Keratinocyte (primary cell): Measurements from ENCODE around the gene RXRA. TPM values are rescaled to one million over a fixed set of nuclear protein-coding genes. Genes with fewer than 3 reads are reported as not detected.

Experiments
- DNase-seq: peaks from one replicate; pipeline ENCODE4 v3.0.0-alpha.2; 2011; ENCODE audit warnings: low read depth, missing footprints, low spot score
- FAIRE-seq: peaks from 2 replicates; lab custom pipeline; 2011; peaks lifted over from hg19 to GRCh38; lab: Jason Lieb, UNC
- H2AFZ ChIP-seq: 2 replicates; pipeline ENCODE4 v1.6.0; 2012; ENCODE audit warnings: low read length, control low read depth, inconsistent platforms; ENCODE audit not compliant: control insufficient read depth
- H3K27ac ChIP-seq: 2 replicates; pipeline ENCODE4 v1.5.1; 2011; ENCODE audit warnings: low read length; ENCODE audit not compliant: control insufficient read depth, insufficient read depth
- H3K27me3 ChIP-seq: 3 replicates; pipeline ENCODE4 v1.6.0; 2011; ENCODE audit warnings: low read length; ENCODE audit not compliant: control insufficient read depth, insufficient read depth; ENCODE audit errors: extremely low read depth
- H3K36me3 ChIP-seq, 2 experiments: 2 replicates in 1 of 2; 3 replicates in 1 of 2; pipeline ENCODE4 v1.5.1; 2011; ENCODE audit warnings: low read length in 2 of 2, mild to moderate bottlenecking in 1 of 2; ENCODE audit not compliant: control insufficient read depth in 2 of 2, insufficient read depth in 2 of 2; ENCODE audit errors: extremely low read depth in 1 of 2
- H3K4me1 ChIP-seq: 3 replicates; pipeline ENCODE4 v1.5.1; 2011; ENCODE audit warnings: low read length; ENCODE audit not compliant: control insufficient read depth, insufficient read depth; ENCODE audit errors: extremely low read depth
- H3K4me2 ChIP-seq: 3 replicates; pipeline ENCODE4 v1.6.0; 2011; ENCODE audit warnings: low read depth, low read length; ENCODE audit not compliant: control insufficient read depth, insufficient read depth; ENCODE audit errors: extremely low read depth
- H3K4me3 ChIP-seq, 3 experiments: fragments of 200-600 bp in 1 of 3; sonication (generic) in 1 of 3; 2 replicates in 2 of 3; 3 replicates in 1 of 3; pipeline ENCODE4 v1.5.1; 2011 to 2016; ENCODE audit warnings: low read length in 3 of 3, mild to moderate bottlenecking in 3 of 3, control low read depth in 2 of 3, inconsistent platforms in 1 of 3, low read depth in 1 of 3, mixed read lengths in 1 of 3, mixed run types in 1 of 3, moderate library complexity in 1 of 3; ENCODE audit not compliant: control insufficient read depth in 2 of 3, insufficient read depth in 2 of 3; ENCODE audit errors: extremely low read depth in 1 of 3
- H3K79me2 ChIP-seq: 2 replicates; pipeline ENCODE4 v1.6.0; 2012; ENCODE audit warnings: low read length; ENCODE audit not compliant: control insufficient read depth, insufficient read depth
- H3K9ac ChIP-seq: 3 replicates; pipeline ENCODE4 v1.6.0; 2011; ENCODE audit warnings: low read length; ENCODE audit not compliant: control insufficient read depth, insufficient read depth; ENCODE audit errors: extremely low read depth
- H3K9me1 ChIP-seq: 3 replicates; pipeline ENCODE4 v1.6.0; 2011; ENCODE audit warnings: low read length; ENCODE audit not compliant: control insufficient read depth, insufficient read depth; ENCODE audit errors: extremely low read depth
- H3K9me3 ChIP-seq: 2 replicates; pipeline ENCODE4 v1.5.1; 2012; ENCODE audit warnings: low read depth, low read length; ENCODE audit not compliant: control insufficient read depth
- H4K20me1 ChIP-seq: 3 replicates; pipeline ENCODE4 v1.6.0; 2011; ENCODE audit warnings: low read length; ENCODE audit not compliant: control insufficient read depth, insufficient read depth; ENCODE audit errors: extremely low read depth
- CTCF ChIP-seq, 3 experiments: IDR thresholded peaks in 1 of 3; conservative IDR thresholded peaks in 1 of 3; optimal IDR thresholded peaks in 1 of 3; 2 replicates in 2 of 3; 3 replicates in 1 of 3; pipeline versions ENCODE3 to v1.5.1; 2011; ENCODE audit warnings: low read length in 3 of 3, mild to moderate bottlenecking in 3 of 3, moderate library complexity in 2 of 3, control low read depth in 1 of 3, inconsistent platforms in 1 of 3; ENCODE audit not compliant: insufficient read depth in 2 of 3; ENCODE audit errors: extremely low read depth in 1 of 3
- EZH2 ChIP-seq: IDR thresholded peaks from one replicate; pipeline ENCODE4 v1.6.1; 2012; ENCODE audit warnings: inconsistent platforms, mild to moderate bottlenecking, low read length, moderate library complexity
- dilution Hi-C: fragments of 300-500 bp; cut with MboI; formaldehyde crosslinking; loops from one replicate; pipeline ENCODE4 v1.7.0; 2020; ENCODE audit warnings: low sequenced_read_pairs; ENCODE audit not compliant: extremely low pct_ligation_motif_present
- polyA plus RNA-seq, 5 experiments: library from polyadenylated mRNA; depleted of rRNA in 3 of 5; stranded (reverse) in 3 of 5; stranded (forward) in 1 of 5; unstranded in 1 of 5; fragments of >200 nt; gene quantifications; 1 replicate in 1 of 5; 2 replicates in 3 of 5; 3 replicates in 1 of 5; pipeline versions ENCODE4 v1.2.1 to v1.2.3, GENCODE V29; 2011 to 2012; ENCODE audit warnings: missing spikeins in 2 of 5, low read depth in 1 of 5, low replicate concordance in 1 of 5

RXRA gene
- polyA plus RNA-seq, 1 donor (not counting 4 experiments of a cell fraction or from before 2014, with no cell fraction given) = 9.7 TPM

DNA sequence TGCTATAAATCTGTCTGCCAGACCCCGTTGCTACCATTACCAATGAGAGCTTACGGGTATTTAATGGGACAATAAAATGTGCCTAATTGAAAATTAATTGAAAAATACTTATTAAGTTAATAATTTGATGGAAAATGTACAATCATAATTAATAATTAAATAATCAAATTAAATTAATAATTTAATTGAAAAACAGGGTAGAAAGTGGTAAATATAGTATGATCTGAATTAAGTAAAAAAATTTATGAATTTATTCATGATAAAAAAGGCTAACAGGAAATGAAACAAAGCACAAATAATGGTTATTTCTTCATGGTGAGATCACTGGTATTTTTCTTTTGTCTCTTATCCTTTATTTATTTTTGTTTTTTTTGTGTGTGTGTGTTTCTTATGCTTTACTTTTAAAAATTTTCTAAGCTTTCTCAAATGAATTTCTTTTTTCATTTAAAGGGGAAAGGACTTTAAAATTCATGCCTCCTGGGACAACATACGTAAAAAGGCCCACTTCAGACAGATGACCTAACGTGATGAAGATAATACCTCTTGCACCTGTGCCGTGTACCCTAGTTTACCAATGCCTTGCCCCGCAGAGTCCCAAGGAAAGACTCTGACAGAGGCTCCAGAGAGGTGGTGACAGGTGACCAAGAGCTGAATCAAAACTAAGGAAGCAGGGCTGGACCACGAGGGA is 24.0 kb upstream of the RXRA start:
- H3K9ac ChIP-seq = no peak overlapping the region
- DNase-seq (no peak), FAIRE-seq (no peak)
- no peaks in the 10 kb centered on the region for H3K36me3 ChIP-seq
- H4K20me1 ChIP-seq = no peaks in the 10 kb centered on the region
- dilution Hi-C loops = no loop called here
- H3K4me1 ChIP-seq = no peaks in the 10 kb centered on the region
- peaks cover 7% of the 10 kb centered on the region for H3K27me3 ChIP-seq
- H3K79me2 ChIP-seq = no peaks in the 10 kb centered on the region
- H3K4me2 ChIP-seq = no peak overlapping the region
- H3K27ac ChIP-seq = no peak overlapping the region
- H3K9me1 ChIP-seq = no peaks in the 10 kb centered on the region
- TF ChIP-seq EZH2 (no peak), CTCF (optimal IDR thresholded peaks at IDR 0.05 in 1 of 3, IDR thresholded peaks at IDR 0.05 in 1 of 3, conservative IDR thresholded peaks at IDR 0.05 in 1 of 3; ENCODE audit: extremely low read depth in 1 of 3, insufficient read depth in 2 of 3, low read length in 3 of 3) (no peak)
- H3K9me3 ChIP-seq = peaks cover 2% of the 10 kb centered on the region
- no peak overlapping the region for H3K4me3 ChIP-seq
- no peak overlapping the region for H2AFZ ChIP-seq

DNA sequence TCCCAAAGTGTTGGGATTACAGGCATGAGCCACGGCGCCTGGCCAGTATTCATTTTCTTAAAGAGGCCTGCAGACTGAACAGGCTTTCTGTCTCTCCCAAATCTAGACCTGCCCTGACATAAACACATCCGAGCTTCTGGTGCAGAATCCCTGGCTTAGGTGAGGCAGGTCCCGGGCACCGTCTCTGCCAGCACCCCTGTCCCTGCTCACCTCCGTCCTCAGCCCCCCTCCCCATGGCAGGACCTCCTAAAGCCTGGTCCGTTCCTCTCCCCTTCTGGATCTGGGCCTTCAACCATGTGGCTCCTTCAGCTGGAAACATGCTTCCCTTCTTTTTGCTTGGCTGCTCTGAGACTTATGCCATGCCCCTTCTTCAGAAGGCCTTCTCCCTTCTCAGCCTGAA is 22.7 kb upstream of the RXRA start:
- no peaks in the 10 kb centered on the region for H3K79me2 ChIP-seq
- dilution Hi-C loops = no loop called here
- no peak for DNase-seq
- no peak overlapping the region for H2AFZ ChIP-seq
- no peak overlapping the region for H3K9ac ChIP-seq
- H3K27me3 ChIP-seq = peaks cover 4% of the 10 kb centered on the region
- TF ChIP-seq EZH2 (no peak), CTCF (optimal IDR thresholded peaks at IDR 0.05 in 1 of 3, IDR thresholded peaks at IDR 0.05 in 1 of 3, conservative IDR thresholded peaks at IDR 0.05 in 1 of 3; ENCODE audit: extremely low read depth in 1 of 3, insufficient read depth in 2 of 3, low read length in 3 of 3) (no peak)
- H3K36me3 ChIP-seq = no peaks in the 10 kb centered on the region
- no peaks in the 10 kb centered on the region for H3K4me1 ChIP-seq
- H4K20me1 ChIP-seq = no peaks in the 10 kb centered on the region
- peaks cover 2% of the 10 kb centered on the region for H3K9me3 ChIP-seq
- no peak for FAIRE-seq
- no peaks in the 10 kb centered on the region for H3K9me1 ChIP-seq
- H3K27ac ChIP-seq = no peak overlapping the region
- no peak overlapping the region for H3K4me3 ChIP-seq
- H3K4me2 ChIP-seq = no peak overlapping the region
